GM08714 (cell line): Measurements from ENCODE around the gene SFT2D1.
A peak's percentile ranks its signal among the peaks of the same experiment; 100 is the strongest.
"Not testable (repeated sequence)": the region's sequence is repeated elsewhere in the genome, so short reads cannot be mapped to it uniquely, and the experiment has no call there.

Experiments used
- H3K4me3 ChIP-seq: fragments of 200-500 bp; sonication (Bioruptor generic); 2 replicates; pipeline ENCODE4 v1.5.1; 2014; ENCODE audit warnings: mild to moderate bottlenecking, low read length, inconsistent platforms
- ZNF274 ChIP-seq: IDR thresholded peaks from 2 replicates; pipeline ENCODE4 v1.6.1; 2012; ENCODE audit warnings: mild to moderate bottlenecking, low read depth, low read length

SFT2D1 gene

DNA sequence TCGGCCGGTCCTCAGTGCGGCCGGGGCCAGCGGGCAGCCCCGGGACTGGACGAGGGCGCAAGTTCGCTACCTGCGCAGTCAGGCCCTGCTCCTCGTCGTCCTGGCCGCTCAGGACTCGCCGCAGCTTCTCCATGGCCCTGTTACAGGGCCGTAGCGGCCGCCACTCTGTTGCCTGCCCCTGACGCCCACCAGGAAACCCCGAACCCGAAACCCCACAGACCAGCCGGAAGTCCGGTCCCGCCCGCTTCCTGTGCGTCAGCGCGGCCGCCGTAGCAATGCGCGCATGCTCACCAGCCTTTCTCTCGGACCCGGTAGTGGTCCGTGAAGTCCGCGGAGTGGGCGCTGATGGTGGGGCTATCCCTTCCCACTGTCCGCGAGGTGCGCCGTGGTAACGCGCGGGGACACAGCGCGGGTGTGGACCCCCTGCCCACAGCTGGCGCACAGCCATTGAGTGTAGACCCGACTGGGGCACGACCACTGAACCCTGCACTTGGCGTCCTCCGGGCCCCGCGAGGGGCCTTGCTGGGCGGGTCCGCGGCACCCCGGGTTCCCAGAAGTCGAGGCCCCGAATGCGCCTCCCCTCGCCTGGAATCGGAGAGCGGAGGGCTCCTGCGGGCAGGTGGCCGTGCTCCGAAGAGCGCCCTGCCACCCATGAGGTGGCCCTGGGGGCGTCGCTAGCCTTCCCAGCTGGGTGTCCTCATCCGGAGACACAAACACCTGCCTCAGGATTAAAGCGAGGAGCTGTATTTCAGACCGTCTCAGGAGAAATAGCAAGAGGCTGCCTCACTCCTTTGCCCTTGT, at the start of gene SFT2D1:
Gene SFT2D1, minus strand, starts transcription at position 197 of the 801 bp plus-strand sequence. Its CDS starts 64 bp downstream, at position 133.
- no peak for TF ChIP-seq ZNF274
- H3K4me3 ChIP-seq = peak within 1 kb of the TSS; percentile 100

DNA sequence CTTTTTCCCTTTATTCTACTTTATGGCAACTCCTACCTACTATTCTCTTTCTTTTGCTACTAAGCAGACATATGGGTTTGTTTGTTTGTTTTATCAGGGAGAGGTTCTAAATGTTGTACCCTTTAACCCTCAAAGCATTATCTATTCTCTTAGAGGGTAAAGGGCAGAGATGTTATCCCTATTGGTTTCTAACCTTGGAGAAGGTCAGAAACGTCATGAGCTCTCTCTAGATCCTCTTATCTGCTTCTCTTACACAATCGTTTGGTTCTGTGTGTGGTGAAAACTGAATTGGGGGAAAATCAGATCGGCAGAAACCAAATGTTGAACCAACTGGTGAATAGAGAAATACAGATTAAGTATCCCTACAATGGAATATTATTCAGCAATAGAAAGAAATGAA, 46.8 kb upstream of the SFT2D1 start:
- no peak overlapping the region for H3K4me3 ChIP-seq
- no peak for TF ChIP-seq ZNF274

- TF ChIP-seq ZNF274 = no peak
- no peak overlapping the region for H3K4me3 ChIP-seq
Observed at GRCh38 chr6:166388290-166389004, 46.1 kb upstream of the SFT2D1 start.

DNA sequence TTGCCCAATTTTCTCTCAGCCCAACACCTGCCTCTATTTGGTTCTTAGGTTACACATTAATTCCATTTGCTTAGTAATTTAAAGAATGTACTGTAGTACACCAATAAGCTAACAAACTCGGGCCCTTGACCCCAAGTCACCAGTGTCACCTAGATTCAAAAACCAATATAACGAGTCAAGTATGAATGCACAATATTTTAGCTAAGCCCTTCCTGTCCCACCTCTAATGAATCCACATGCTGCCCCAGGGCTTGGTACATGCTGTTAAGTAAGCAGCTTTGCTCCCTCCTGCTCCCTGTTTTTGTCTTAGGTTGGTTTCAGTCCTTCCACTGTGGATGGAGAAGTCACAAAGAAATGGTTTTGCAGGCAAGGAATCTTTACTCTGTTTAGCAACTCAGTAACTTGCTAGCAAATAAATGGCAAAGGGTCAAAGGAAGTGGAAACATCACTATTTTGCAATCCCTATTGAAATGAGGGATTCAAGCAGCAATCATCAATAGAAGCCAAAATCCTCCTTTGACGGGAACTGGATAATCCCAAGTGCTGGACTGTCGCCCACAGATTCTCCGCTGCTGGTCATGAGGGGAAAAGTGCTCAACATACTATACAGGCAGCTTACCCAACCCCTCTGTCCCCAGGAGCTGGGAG, 45.4 kb upstream of the SFT2D1 start:
- H3K4me3 ChIP-seq = no peak overlapping the region
- no peak for TF ChIP-seq ZNF274

GRCh38 chr6:166387098-166387497, 44.8 kb upstream of the SFT2D1 start:
- H3K4me3 ChIP-seq = not testable (repeated sequence)

GRCh38 chr6:166386111-166386510, 43.8 kb upstream of the SFT2D1 start:
- H3K4me3 ChIP-seq = no peak overlapping the region
- no peak for TF ChIP-seq ZNF274

DNA sequence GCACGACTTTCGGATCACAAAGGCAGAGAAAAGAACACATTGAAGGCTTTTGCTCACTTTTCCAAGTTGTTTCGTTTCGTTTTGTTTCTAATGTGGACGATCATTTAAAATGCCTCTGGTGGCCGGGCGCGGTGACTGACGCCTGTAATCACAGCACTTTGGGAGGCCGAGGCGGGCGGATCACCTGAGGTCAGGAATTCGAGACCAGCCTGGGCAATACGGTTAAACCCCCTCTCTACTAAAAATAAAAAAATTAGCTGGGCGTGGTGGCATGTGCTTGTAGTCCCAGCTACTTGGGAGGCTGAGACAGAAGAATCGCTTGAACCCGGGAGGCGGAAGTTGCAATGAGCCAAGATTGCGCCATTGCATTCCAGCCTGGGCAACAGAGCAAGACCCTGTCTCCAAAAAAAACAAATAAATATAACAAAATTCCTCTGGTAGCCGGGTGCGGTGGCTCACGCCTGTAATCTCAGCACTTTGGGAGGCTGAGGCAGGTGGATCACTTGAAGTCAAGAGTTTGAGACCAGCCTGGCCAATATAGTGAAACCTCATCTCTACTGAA, 41.5 kb upstream of the SFT2D1 start:
- peak overlapping the region; percentile 96 for H3K4me3 ChIP-seq

DNA sequence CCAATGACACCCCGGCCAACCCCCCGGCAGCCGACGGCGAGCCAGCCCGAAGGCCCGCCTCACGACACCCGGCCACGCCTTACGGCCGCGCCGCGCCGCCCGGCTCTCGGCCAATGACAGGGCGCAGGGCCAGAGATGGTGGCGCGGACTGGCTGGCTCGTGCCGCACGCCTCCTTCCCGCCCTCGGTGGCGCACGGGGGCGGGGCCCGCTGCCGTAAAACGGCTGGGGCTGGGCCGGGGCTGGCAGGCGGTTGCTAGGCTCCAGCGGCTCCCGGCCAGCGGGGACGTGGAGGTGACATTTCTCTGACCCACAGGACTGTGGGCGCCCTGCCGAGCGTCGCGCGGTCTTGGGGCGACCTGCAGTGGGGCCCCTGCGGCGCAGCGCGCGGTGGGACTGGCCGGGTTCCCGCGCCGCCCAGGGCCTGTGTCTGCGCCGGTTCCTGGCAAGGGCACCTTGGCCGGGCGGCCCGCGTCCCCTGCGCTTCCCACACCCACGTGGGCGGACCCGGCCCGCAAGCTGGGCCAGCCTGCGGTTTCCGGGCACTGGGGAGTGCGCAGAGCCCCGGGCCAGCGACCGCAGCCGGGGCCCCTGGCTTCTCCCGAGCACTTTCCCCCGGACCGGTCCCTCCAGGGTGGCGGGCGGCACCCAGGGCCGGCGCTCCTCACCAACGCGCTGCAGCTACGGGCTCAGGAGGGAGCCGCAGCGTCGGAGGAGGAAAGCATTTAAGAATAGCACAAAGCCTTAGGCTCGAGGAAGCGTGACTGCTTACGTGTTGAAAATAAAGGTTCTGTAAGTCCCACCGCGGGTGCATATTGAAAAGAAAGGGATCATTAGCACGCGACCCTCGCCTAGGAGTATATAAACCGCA, 40.8 kb upstream of the SFT2D1 start, which contains the start of gene MPC1:
Gene MPC1, minus strand, starts transcription at position 8 of the 869 bp plus-strand sequence. CDS start 64 bp downstream, outside the sequence.
- TF ChIP-seq ZNF274 = no peak
- H3K4me3 ChIP-seq = peak within 1 kb of the TSS; percentile 96

- no peak for TF ChIP-seq ZNF274
- H3K4me3 ChIP-seq = peak overlapping the region; percentile 80
Observed at GRCh38 chr6:166382500-166382932, 40.2 kb upstream of the SFT2D1 start.

DNA sequence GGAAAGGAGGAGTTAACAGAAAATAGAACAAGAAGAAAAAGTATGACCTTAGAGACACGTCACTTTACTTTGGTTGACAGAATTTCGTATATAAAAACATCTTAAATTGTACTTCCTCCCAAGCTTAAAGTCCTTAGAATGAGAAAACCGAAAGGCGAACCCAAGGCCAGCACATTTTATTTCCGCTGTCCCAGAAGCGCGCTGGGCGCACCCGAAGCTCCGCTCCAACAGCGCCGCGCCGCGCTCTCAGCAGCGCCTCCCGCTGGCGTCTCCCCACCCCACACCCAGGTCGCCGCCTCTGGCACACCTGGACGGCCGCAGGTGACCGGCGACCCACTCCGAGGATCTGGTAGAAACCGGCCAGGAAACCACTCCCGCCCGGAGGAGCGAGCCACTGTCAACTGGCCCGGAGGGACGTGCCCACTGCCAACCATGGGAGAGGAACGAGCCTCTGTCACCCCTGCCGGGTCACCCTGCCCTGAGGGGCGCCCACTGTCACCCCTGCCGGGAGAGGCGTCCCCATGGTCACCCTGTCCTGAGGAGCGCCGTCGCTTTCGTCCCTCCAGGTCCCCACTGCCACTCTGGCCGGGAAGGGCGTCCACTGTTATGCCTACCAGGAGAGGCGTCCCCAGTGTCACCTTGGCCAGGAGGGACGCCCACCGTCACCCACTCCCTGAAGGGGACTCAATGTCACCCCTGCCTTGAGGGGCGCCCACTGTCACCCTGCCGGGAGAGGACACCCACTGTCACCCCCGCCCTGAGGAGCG, 39.6 kb upstream of the SFT2D1 start:
- TF ChIP-seq ZNF274 = no peak
- peak overlapping the region; percentile 80 for H3K4me3 ChIP-seq

- TF ChIP-seq ZNF274 = no peak
Observed at GRCh38 chr6:166381381-166381732, 39.0 kb upstream of the SFT2D1 start.

DNA sequence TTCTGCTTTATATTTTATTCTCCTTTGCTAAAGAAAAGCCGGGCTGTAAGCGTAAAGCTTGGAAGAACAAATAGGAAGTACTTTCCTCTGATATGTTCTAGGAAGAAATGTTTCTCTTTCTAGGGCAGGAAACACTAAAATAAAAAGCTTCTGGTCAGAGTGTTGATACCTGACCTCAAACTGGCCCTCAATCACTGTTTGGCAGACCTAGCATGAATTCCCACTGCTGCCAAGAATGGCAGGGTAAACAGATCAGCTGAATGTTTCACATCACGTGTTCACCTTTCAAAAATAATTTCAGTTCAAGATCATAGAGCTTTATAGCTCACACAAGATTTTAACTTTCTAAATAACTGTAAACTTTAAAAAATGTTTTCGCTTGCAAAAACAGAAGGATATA, 37.5 kb upstream of the SFT2D1 start:
- TF ChIP-seq ZNF274 = no peak

More at GRCh38 chr6:166381381-166381732, 39.0 kb upstream of the SFT2D1 start:
- H3K4me3 ChIP-seq = peak overlapping the region; percentile 80

DNA sequence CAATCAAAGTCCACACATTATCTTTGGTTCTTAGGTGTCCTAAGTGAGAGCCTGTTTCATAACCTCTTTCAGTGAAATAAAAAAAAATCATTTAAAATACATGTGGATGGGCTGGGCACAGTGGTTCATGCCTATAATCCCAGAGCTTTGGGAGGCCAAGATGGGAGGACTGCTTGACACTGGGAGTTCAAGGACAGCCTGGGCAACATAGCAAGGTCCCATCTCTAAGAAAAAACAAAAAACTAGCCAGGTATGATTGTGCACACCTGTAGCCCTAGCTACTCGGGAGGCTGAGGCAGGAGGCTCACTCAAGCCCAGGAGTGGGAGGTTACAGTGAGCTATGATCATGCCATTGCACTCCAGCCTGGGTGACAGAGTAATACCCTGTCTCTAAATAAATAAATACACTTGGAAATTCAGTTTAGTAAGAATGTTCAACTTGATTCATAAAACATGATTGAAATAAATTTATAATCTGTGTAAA, 36.8 kb upstream of the SFT2D1 start:
- no peak for TF ChIP-seq ZNF274
- no peak overlapping the region for H3K4me3 ChIP-seq

More for the DNA sequence above, 37.5 kb upstream of the SFT2D1 start:
- H3K4me3 ChIP-seq = no peak overlapping the region
